Adrenal gland (tissue), 5 donors: ENCODE data around the gene SCFD2.

Experiments
- POLR2A ChIP-seq, 2 donors: fragments of 450-650 bp; IDR thresholded peaks; one replicate each; pipeline ENCODE4 v1.6.1; 2017; ENCODE audit warnings: antibody characterized with exemption in 2 of 2, mild to moderate bottlenecking in 2 of 2, moderate library complexity in 1 of 2
- TF ChIP-seq, protein P1 (sequence below), 6 experiments: fragments of 450-650 bp in 4 of 6; fragments of 200-600 bp in 2 of 6; sonication (generic) in 1 of 6; IDR thresholded peaks; 1 replicate in 5 of 6; 2 replicates in 1 of 6; pipeline versions ENCODE4 v1.5.1 to v1.8.0; 2016 to 2021; ENCODE audit warnings: antibody characterized with exemption in 6 of 6, mild to moderate bottlenecking in 2 of 6, moderate library complexity in 1 of 6
- donor health status: DM: no; HTN: no; CAD: no.

DNA sequence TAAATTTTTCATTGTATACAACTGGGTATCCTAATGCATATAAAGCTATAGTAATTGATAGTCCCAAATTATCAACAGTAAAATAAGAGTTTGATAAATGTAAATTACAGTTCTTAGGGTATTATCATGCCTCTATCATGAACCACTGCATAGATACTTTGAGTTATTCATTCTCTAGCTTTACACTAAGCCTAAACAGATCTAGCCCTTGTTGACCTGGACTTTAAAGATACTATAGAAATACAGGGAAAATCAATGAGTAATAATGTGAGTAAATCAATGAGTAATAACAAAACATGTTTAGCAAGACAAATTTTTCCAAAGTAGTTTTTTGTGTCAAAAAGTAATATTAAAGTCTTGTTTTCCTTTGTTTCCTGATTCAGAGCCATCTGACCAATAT lies 228.4 kb downstream of the SCFD2 start:
- TF ChIP-seq, protein P1, sequence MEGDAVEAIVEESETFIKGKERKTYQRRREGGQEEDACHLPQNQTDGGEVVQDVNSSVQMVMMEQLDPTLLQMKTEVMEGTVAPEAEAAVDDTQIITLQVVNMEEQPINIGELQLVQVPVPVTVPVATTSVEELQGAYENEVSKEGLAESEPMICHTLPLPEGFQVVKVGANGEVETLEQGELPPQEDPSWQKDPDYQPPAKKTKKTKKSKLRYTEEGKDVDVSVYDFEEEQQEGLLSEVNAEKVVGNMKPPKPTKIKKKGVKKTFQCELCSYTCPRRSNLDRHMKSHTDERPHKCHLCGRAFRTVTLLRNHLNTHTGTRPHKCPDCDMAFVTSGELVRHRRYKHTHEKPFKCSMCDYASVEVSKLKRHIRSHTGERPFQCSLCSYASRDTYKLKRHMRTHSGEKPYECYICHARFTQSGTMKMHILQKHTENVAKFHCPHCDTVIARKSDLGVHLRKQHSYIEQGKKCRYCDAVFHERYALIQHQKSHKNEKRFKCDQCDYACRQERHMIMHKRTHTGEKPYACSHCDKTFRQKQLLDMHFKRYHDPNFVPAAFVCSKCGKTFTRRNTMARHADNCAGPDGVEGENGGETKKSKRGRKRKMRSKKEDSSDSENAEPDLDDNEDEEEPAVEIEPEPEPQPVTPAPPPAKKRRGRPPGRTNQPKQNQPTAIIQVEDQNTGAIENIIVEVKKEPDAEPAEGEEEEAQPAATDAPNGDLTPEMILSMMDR (IDR thresholded peaks at IDR 0.05) = no peak
- TF ChIP-seq POLR2A (IDR thresholded peaks at IDR 0.05) = no peak
